Measurements from ENCODE around the gene NADK.

Gene NADK

GRCh38 chr1:1760715-1761114 is 17.6 kb downstream of the NADK start:
- Histone ChIP-seq H3K36me3 (ENCODE audit: control insufficient read depth in 1 of 2, insufficient read depth in 2 of 2, low read length in 2 of 2) (peaks cover 17 to 64% of the 10 kb centered on the region in 2 donors), H3K4me1 (ENCODE audit: control insufficient read depth in 1 of 2, insufficient read depth in 2 of 2, low read length in 2 of 2) (no peaks in the 10 kb centered on the region), H3K27ac (ENCODE audit: low read length) (no peak overlapping the region), H3K4me3 (ENCODE audit: low read depth in 1 of 2, low read length in 2 of 2) (no peak overlapping the region), H3K9me3 (ENCODE audit: control insufficient read depth in 1 of 2, low read length in 2 of 2) (no peaks in the 10 kb centered on the region), H3K27me3 (ENCODE audit: low read depth, low read length) (no peaks in the 10 kb centered on the region)

- H3K27me3 ChIP-seq (ENCODE audit: low read depth, low read length), result no peaks in the 10 kb centered on the region
- H3K4me3 ChIP-seq (ENCODE audit: low read depth in 1 of 2, low read length in 2 of 2), result no peak overlapping the region
- no peaks in the 10 kb centered on the region for H3K9me3 ChIP-seq (ENCODE audit: control insufficient read depth in 1 of 2, low read length in 2 of 2)
- peaks cover 18 to 67% of the 10 kb centered on the region in 2 donors for H3K36me3 ChIP-seq (ENCODE audit: control insufficient read depth in 1 of 2, insufficient read depth in 2 of 2, low read length in 2 of 2)
- H3K27ac ChIP-seq (ENCODE audit: low read length), result no peak overlapping the region
- H3K4me1 ChIP-seq (ENCODE audit: control insufficient read depth in 1 of 2, insufficient read depth in 2 of 2, low read length in 2 of 2), result no peaks in the 10 kb centered on the region
Measured at GRCh38 chr1:1760345-1760650, 18.0 kb downstream of the NADK start.

- no peak overlapping the region for H3K27ac ChIP-seq (ENCODE audit: low read length)
- H3K27me3 ChIP-seq (ENCODE audit: low read depth, low read length), result no peaks in the 10 kb centered on the region
- H3K9me3 ChIP-seq (ENCODE audit: control insufficient read depth in 1 of 2, low read length in 2 of 2), result no peaks in the 10 kb centered on the region
- no peak overlapping the region for H3K4me3 ChIP-seq (ENCODE audit: low read depth in 1 of 2, low read length in 2 of 2)
- H3K36me3 ChIP-seq (ENCODE audit: control insufficient read depth in 1 of 2, insufficient read depth in 2 of 2, low read length in 2 of 2), result peaks cover 21 to 69% of the 10 kb centered on the region in 2 donors
- no peaks in the 10 kb centered on the region for H3K4me1 ChIP-seq (ENCODE audit: control insufficient read depth in 1 of 2, insufficient read depth in 2 of 2, low read length in 2 of 2)
Measured at GRCh38 chr1:1759456-1760344, 18.6 kb downstream of the NADK start.

- no peaks in the 10 kb centered on the region for H3K9me3 ChIP-seq (ENCODE audit: control insufficient read depth in 1 of 2, low read length in 2 of 2)
- H3K27me3 ChIP-seq (ENCODE audit: low read depth, low read length), result no peaks in the 10 kb centered on the region
- H3K4me1 ChIP-seq (ENCODE audit: control insufficient read depth in 1 of 2, insufficient read depth in 2 of 2, low read length in 2 of 2), result no peaks in the 10 kb centered on the region
- peaks cover 17 to 70% of the 10 kb centered on the region in 2 donors for H3K36me3 ChIP-seq (ENCODE audit: control insufficient read depth in 1 of 2, insufficient read depth in 2 of 2, low read length in 2 of 2)
- no peak overlapping the region for H3K4me3 ChIP-seq (ENCODE audit: low read depth in 1 of 2, low read length in 2 of 2)
- peak overlapping the region; percentile 69 for H3K27ac ChIP-seq (ENCODE audit: low read length)
Measured at GRCh38 chr1:1758692-1759455, 19.4 kb downstream of the NADK start.

GRCh38 chr1:1758059-1758621 is 20.1 kb downstream of the NADK start:
- no peaks in the 10 kb centered on the region for H3K27me3 ChIP-seq (ENCODE audit: low read depth, low read length)
- H3K27ac ChIP-seq (ENCODE audit: low read length), result peak overlapping the region; percentile 69
- H3K9me3 ChIP-seq (ENCODE audit: control insufficient read depth in 1 of 2, low read length in 2 of 2), result no peaks in the 10 kb centered on the region
- no peaks in the 10 kb centered on the region for H3K4me1 ChIP-seq (ENCODE audit: control insufficient read depth in 1 of 2, insufficient read depth in 2 of 2, low read length in 2 of 2)
- H3K36me3 ChIP-seq (ENCODE audit: control insufficient read depth in 1 of 2, insufficient read depth in 2 of 2, low read length in 2 of 2), result peaks cover 23 to 73% of the 10 kb centered on the region in 2 donors
- no peak overlapping the region for H3K4me3 ChIP-seq (ENCODE audit: low read depth in 1 of 2, low read length in 2 of 2)

- Histone ChIP-seq H3K4me3 (ENCODE audit: low read depth in 1 of 2, low read length in 2 of 2) (no peak overlapping the region), H3K27me3 (ENCODE audit: low read depth, low read length) (no peaks in the 10 kb centered on the region), H3K36me3 (ENCODE audit: control insufficient read depth in 1 of 2, insufficient read depth in 2 of 2, low read length in 2 of 2) (peaks cover 24 to 79% of the 10 kb centered on the region in 2 donors), H3K9me3 (ENCODE audit: control insufficient read depth in 1 of 2, low read length in 2 of 2) (no peaks in the 10 kb centered on the region), H3K4me1 (ENCODE audit: control insufficient read depth in 1 of 2, insufficient read depth in 2 of 2, low read length in 2 of 2) (no peaks in the 10 kb centered on the region), H3K27ac (ENCODE audit: low read length) (no peak overlapping the region)
Measured at GRCh38 chr1:1757422-1758058, 20.7 kb downstream of the NADK start.

- Histone ChIP-seq H3K27me3 (ENCODE audit: low read depth, low read length) (no peaks in the 10 kb centered on the region), H3K36me3 (ENCODE audit: control insufficient read depth in 1 of 2, insufficient read depth in 2 of 2, low read length in 2 of 2) (peaks cover 24 to 82% of the 10 kb centered on the region in 2 donors), H3K4me1 (ENCODE audit: control insufficient read depth in 1 of 2, insufficient read depth in 2 of 2, low read length in 2 of 2) (no peaks in the 10 kb centered on the region), H3K4me3 (ENCODE audit: low read depth in 1 of 2, low read length in 2 of 2) (no peak overlapping the region), H3K9me3 (ENCODE audit: control insufficient read depth in 1 of 2, low read length in 2 of 2) (no peaks in the 10 kb centered on the region), H3K27ac (ENCODE audit: low read length) (no peak overlapping the region)
Measured at GRCh38 chr1:1756661-1757421, 21.4 kb downstream of the NADK start.

GRCh38 chr1:1755852-1756251 is 22.4 kb downstream of the NADK start:
- Histone ChIP-seq H3K36me3 (ENCODE audit: control insufficient read depth in 1 of 2, insufficient read depth in 2 of 2, low read length in 2 of 2) (peaks cover 24 to 72% of the 10 kb centered on the region in 2 donors), H3K4me1 (ENCODE audit: control insufficient read depth in 1 of 2, insufficient read depth in 2 of 2, low read length in 2 of 2) (no peaks in the 10 kb centered on the region), H3K4me3 (ENCODE audit: low read depth in 1 of 2, low read length in 2 of 2) (no peak overlapping the region), H3K27ac (ENCODE audit: low read length) (no peak overlapping the region), H3K9me3 (ENCODE audit: control insufficient read depth in 1 of 2, low read length in 2 of 2) (no peaks in the 10 kb centered on the region), H3K27me3 (ENCODE audit: low read depth, low read length) (no peaks in the 10 kb centered on the region)

GRCh38 chr1:1755426-1755825 is 22.8 kb downstream of the NADK start:
- no peaks in the 10 kb centered on the region for H3K4me1 ChIP-seq (ENCODE audit: control insufficient read depth in 1 of 2, insufficient read depth in 2 of 2, low read length in 2 of 2)
- H3K27me3 ChIP-seq (ENCODE audit: low read depth, low read length), result no peaks in the 10 kb centered on the region
- H3K36me3 ChIP-seq (ENCODE audit: control insufficient read depth in 1 of 2, insufficient read depth in 2 of 2, low read length in 2 of 2), result peaks cover 20 to 67% of the 10 kb centered on the region in 2 donors
- no peaks in the 10 kb centered on the region for H3K9me3 ChIP-seq (ENCODE audit: control insufficient read depth in 1 of 2, low read length in 2 of 2)
- no peak overlapping the region for H3K4me3 ChIP-seq (ENCODE audit: low read depth in 1 of 2, low read length in 2 of 2)
- H3K27ac ChIP-seq (ENCODE audit: low read length), result no peak overlapping the region

- Histone ChIP-seq H3K27me3 (ENCODE audit: low read depth, low read length) (no peaks in the 10 kb centered on the region), H3K4me3 (ENCODE audit: low read depth in 1 of 2, low read length in 2 of 2) (no peak overlapping the region), H3K36me3 (ENCODE audit: control insufficient read depth in 1 of 2, insufficient read depth in 2 of 2, low read length in 2 of 2) (peaks cover 20 to 55% of the 10 kb centered on the region in 2 donors), H3K9me3 (ENCODE audit: control insufficient read depth in 1 of 2, low read length in 2 of 2) (no peaks in the 10 kb centered on the region), H3K27ac (ENCODE audit: low read length) (no peak overlapping the region), H3K4me1 (ENCODE audit: control insufficient read depth in 1 of 2, insufficient read depth in 2 of 2, low read length in 2 of 2) (no peaks in the 10 kb centered on the region)
Measured at GRCh38 chr1:1754051-1754815, 24.0 kb downstream of the NADK start.
